GM12892 (cell line): Measurements from ENCODE around the gene MAP4K1.

Source experiments
- POLR2A ChIP-seq: IDR thresholded peaks from 2 replicates; pipeline ENCODE4 v1.6.1; 2011; ENCODE audit warnings: low read depth, low read length, control low read depth
- POLR2AphosphoS5 ChIP-seq: IDR thresholded peaks from 2 replicates; pipeline ENCODE4 v1.6.1; 2011; ENCODE audit warnings: low read depth, low read length, control low read depth
- TAF1 ChIP-seq: IDR thresholded peaks from 2 replicates; pipeline ENCODE4 v1.6.1; 2011; ENCODE audit warnings: low read depth, mild to moderate bottlenecking, control low read depth, low read length, borderline replicate concordance

GRCh38 chr19:38580080-38580479 is 37.7 kb downstream of the MAP4K1 start:
- TF ChIP-seq POLR2A (no peak), TAF1 (no peak), POLR2AphosphoS5 (no peak)
